Measurements from ENCODE around the gene FERMT3. TPM values are rescaled to one million over a fixed set of nuclear protein-coding genes. Genes with fewer than 3 reads are reported as not detected.
A peak's percentile ranks its signal among the peaks of the same experiment; 100 is the strongest.

The FERMT3 gene
- total and polyA plus RNA-seq, 4 donors = 17.4 to 182 (median 84.5) TPM

- DNase-seq (no peak), ATAC-seq (ENCODE audit: insufficient read depth, low FRiP score) (no peak)
- Histone ChIP-seq H3K27ac (ENCODE audit: low read depth in 1 of 2, low read length in 1 of 2) (peak overlapping the region in 1 of 2 donors; percentile 19), H3K4me1 (ENCODE audit: control insufficient read depth in 5 of 5, insufficient read depth in 5 of 5, low read length in 5 of 5) (peaks cover 0 to 31% (median 24%) of the 10 kb centered on the region in 5 donors), H3K9ac (ENCODE audit: insufficient read depth in 1 of 2, low read length in 2 of 2) (no peak overlapping the region), H3K36me3 (ENCODE audit: control insufficient read depth in 4 of 4, insufficient read depth in 4 of 4, low read length in 4 of 4) (peaks cover 0 to 13% (median 5%) of the 10 kb centered on the region in 4 donors), H3K27me3 (ENCODE audit: control insufficient read depth in 3 of 3, insufficient read depth in 3 of 3, low read length in 2 of 3) (no peaks in the 10 kb centered on the region), H3K9me3 (ENCODE audit: control insufficient read depth in 4 of 4, insufficient read depth in 3 of 4, low read length in 3 of 4) (no peaks in the 10 kb centered on the region), H3K4me3 (no peak overlapping the region)
- TF ChIP-seq CTCF (IDR thresholded peaks at IDR 0.05; ENCODE audit: control extremely low read depth, extremely low read depth) = no peak
- WGBS, 2 donors = 84 to 86% methylated on average over 9 of the region's 9 CpGs
Measured at GRCh38 chr11:64238076-64238475, 31.6 kb downstream of the FERMT3 start.

- no peak for ATAC-seq (ENCODE audit: insufficient read depth, low FRiP score)
Measured at GRCh38 chr11:64238999-64239398, 32.5 kb downstream of the FERMT3 start.

DNA sequence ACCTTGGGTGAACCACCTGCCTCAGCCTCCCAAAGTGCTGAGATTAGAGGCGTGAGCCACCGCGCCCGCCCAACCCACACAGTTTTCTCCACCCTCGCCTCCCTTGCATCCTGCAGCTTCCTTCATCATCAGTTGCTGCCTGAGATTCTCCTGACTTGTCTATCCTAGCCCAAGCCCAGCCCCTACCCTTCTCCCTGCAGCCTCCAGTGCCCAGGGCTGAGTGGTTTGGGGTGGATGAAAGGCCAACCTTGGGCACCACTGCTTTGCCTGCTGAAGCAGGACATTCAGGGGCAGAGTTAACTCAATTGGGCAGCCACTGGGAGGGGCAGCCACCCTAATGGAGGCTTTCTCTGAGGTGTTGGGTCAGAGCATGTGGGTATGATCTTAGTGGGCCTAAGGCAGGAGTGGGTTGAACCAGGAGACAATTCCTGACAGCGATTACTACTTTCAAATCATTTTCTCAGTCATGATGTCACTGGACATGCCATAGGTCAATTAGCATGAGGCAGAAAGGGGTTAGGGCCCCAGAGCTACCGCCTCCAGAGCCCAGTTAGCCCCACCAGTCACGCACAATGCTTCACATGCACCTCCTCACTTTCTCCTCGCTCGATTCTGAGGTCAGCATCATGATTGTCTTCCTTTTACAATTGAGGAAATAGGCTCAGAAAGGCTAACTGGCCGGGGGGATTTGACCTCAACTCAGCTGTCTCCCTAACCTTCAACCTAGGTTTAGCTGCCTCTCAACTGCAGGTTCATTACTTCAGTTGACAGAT, 33.3 kb downstream of the FERMT3 start:
- WGBS, 2 donors = 62 to 69% methylated on average over 11 of the region's 11 CpGs
- Histone ChIP-seq H3K27me3 (ENCODE audit: control insufficient read depth in 3 of 3, insufficient read depth in 3 of 3, low read length in 2 of 3) (no peaks in the 10 kb centered on the region), H3K27ac (ENCODE audit: low read depth in 1 of 2, low read length in 1 of 2) (peak overlapping the region; percentile 92 to 96), H3K4me3 (no peak overlapping the region), H3K9ac (ENCODE audit: insufficient read depth in 1 of 2, low read length in 2 of 2) (peak overlapping the region; percentile 61 to 92), H3K4me1 (ENCODE audit: control insufficient read depth in 5 of 5, insufficient read depth in 5 of 5, low read length in 5 of 5) (peaks cover 0 to 27% (median 19%) of the 10 kb centered on the region in 5 donors), H3K36me3 (ENCODE audit: control insufficient read depth in 4 of 4, insufficient read depth in 4 of 4, low read length in 4 of 4) (peaks cover 0 to 23% (median 6%) of the 10 kb centered on the region in 4 donors), H3K9me3 (ENCODE audit: control insufficient read depth in 4 of 4, insufficient read depth in 3 of 4, low read length in 3 of 4) (no peaks in the 10 kb centered on the region)
- TF ChIP-seq CTCF (IDR thresholded peaks at IDR 0.05; ENCODE audit: control extremely low read depth, extremely low read depth) = no peak
- peak in 2 of 3 donors; percentile 22 to 24 for DNase-seq
- ATAC-seq (ENCODE audit: insufficient read depth, low FRiP score) = no peak

More at GRCh38 chr11:64238999-64239398, 32.5 kb downstream of the FERMT3 start:
- peaks cover 0 to 20% (median 5%) of the 10 kb centered on the region in 4 donors for H3K36me3 ChIP-seq (ENCODE audit: control insufficient read depth in 4 of 4, insufficient read depth in 4 of 4, low read length in 4 of 4)
- no peak for DNase-seq
- H3K27me3 ChIP-seq (ENCODE audit: control insufficient read depth in 3 of 3, insufficient read depth in 3 of 3, low read length in 2 of 3) = no peaks in the 10 kb centered on the region
- H3K4me3 ChIP-seq = no peak overlapping the region
- peak overlapping the region in 1 of 2 donors; percentile 19 for H3K27ac ChIP-seq (ENCODE audit: low read depth in 1 of 2, low read length in 1 of 2)
- TF ChIP-seq CTCF (IDR thresholded peaks at IDR 0.05; ENCODE audit: control extremely low read depth, extremely low read depth) = no peak
- no peaks in the 10 kb centered on the region for H3K9me3 ChIP-seq (ENCODE audit: control insufficient read depth in 4 of 4, insufficient read depth in 3 of 4, low read length in 3 of 4)
- H3K4me1 ChIP-seq (ENCODE audit: control insufficient read depth in 5 of 5, insufficient read depth in 5 of 5, low read length in 5 of 5) = peaks cover 0 to 25% (median 19%) of the 10 kb centered on the region in 5 donors
- H3K9ac ChIP-seq (ENCODE audit: insufficient read depth in 1 of 2, low read length in 2 of 2) = no peak overlapping the region
- WGBS, 2 donors = 36 to 76% methylated on average over 5 of the region's 5 CpGs

Data from lung (tissue), 12 donors.